KG1 (cell line): Measurements from ENCODE around the gene HNRNPM.
"Not testable (repeated sequence)": the region's sequence is repeated elsewhere in the genome, so short reads cannot be mapped to it uniquely, and the experiment has no call there.

Experiments used
- DNase-seq: peaks from one replicate; lab custom pipeline; 2025; lab: John Stamatoyannopoulos, UW

Gene HNRNPM

DNA sequence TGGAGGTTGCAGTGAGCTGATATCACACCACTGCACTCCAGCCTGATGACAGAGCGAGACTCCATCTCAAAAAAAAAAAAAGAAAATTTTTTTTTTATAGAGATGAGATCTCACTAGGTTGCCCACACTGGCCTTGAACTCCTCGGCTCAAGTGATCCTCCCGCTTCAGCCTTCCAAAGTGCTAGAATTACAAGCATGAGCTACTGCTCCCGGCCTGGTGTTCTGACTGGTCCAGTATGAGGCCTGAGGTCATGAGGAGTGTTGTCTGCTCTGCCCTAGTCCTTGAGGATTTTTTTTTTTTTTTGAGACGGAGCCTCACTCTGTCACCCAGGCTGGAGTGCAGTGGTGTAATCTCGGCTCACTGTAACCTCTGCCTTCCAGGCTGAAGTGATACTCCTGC lies 19.4 kb upstream of the HNRNPM start:
- DNase-seq: not testable (repeated sequence)

DNA sequence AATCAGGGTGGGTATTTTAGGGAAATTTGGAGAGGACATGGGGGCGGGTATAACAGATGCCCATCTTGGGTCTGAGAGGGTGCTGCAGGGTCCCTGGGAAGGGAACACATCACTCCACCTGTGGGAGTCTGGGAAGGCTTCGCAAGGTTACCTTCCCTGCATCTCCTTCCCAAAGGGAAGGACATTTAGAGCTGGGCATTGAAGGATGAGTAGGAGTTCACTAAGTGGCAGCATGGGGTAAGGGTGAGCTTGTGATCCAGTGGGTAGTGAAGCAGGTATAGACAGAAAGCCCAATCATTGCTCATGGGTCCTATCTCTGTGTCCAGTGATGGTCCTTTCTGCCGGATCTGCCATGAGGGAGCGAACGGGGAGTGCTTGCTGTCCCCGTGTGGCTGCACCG lies 18.5 kb upstream of the HNRNPM start:
- DNase-seq: no peak

DNA sequence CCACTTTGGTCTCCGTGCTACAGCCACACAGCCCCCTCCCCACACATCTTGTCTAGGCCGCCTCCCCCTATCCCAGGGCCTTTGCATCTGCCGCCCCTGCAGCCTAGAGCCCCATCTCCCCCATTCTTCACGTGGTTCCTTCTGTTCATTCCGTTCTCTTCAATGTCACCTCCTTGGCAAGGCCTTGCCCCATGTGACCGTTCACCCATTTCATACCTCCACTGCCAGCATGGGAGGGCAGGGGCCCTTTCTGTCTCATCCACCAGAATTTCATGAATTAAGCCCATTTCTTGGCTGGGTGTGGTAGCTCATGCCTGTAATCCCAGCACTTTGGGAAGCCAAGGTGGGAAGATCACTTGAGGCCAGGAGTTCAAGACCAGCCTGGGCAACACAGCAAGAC lies 15.7 kb upstream of the HNRNPM start:
- DNase-seq: no peak

DNA sequence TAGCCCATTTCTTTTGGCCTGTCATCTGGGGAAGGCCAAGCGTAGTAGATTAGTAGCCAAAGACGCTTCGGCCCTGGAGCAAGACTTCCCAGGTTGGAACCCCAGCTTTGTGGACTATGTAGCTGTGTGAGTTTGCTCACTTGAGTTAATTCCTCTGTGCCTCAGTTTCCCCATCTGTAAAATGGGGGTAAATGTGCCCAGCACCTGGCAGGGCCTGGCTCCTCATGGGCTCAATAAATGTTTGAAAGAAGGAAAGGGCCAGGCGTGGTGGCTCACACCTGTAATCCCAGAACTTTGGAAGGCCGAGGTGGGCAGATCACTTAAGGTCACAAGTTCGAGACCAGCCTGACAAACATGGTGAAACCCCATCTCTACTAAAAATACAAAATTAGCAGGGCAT lies 14.9 kb upstream of the HNRNPM start:
- no peak for DNase-seq

DNA sequence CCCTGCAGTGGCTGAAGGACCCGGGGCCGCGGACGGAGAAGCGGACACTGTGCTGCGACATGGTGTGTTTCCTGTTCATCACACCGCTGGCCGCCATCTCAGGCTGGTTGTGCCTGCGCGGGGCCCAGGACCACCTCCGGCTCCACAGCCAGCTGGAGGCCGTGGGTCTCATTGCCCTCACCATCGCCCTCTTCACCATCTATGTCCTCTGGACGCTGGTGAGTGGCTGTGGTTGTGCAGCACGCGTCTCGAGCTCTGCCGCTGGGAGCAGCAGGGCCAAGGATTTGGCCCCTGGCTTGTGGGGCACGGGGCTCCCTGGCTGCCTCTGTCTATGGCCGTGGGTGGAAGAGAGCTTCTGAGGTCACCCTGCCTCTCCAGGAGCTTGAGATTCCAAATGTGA lies 14.1 kb upstream of the HNRNPM start:
- DNase-seq: no peak

DNA sequence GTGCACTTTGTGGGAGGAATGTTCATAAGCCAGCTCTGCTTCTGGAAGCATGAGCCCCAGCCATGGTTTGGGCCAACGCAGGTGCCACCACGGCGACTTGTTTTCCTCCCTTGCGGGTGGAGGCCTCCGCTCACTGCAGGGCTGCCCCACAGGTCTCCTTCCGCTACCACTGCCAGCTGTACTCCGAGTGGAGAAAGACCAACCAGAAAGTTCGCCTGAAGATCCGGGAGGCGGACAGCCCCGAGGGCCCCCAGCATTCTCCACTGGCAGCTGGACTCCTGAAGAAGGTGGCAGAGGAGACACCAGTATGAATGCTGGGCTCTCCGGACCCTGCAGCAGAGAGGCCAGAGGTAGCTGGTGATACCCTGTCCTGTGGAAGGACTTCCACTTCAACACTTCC lies 6.5 kb upstream of the HNRNPM start:
- DNase-seq: no peak

DNA sequence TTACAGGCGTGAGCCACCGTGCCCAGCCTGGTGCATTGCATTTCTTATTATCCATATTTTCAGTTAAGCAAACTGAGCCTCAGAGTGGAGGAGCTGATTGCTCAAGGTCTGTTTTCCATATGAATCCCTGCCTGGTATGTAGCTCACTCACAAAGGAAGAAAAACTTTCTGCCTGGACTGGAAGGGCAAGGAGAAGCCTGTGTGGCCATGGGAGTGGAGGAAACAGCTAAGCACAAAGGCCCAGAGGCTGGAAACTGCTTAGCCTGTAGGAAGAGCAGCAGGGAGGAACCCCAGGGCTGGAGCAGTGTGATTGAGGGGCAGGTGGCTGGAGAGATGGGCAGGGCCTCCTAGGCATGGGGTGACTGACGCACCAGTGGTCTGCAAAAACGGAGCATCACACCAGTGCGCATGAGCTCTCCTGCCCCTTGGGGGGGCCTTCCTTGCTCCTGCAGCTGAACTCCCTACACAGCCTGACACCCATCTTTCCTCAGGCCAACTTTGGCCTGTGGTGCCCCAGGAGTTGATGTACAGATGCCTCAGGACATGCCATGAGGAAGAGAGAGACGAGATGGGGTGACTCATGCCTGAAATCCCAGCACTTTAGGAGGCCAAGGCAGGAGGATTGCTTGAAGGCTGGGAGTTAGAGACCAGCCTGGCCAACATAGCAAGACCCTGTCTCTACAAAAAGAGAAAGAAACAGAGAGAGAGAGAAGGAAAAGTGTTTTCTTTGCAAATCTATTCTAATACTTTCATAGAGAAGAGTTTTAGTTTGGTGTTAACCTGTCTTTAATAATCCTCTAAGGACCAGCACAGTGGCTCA lies 2.8 kb upstream of the HNRNPM start:
- no peak for DNase-seq

DNA sequence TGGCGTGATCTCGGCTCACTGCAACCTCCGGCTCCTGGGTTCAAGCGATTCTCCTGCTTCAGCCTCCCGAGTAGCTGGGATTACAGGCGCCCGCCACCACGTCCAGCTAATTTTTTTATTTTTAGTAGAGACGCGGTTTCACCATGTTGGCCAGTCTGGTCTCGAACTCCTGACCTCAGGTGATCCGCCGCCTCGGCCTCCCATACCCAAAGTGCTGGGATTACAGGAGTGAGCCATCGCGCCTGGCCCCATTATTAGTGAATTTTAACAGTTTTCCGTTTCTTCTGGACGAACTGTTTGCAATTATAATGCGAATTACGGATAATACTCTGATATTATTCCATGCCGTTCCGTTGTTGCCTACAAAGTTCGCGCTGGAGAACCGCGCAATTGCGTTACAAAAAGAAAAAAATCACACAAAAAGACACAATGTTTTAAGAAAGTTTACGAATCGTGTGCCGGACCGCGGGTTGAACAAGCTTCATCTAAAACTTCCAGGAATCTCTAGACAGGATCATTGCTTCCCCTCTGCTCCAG lies 567 bp upstream of the HNRNPM start:
- DNase-seq: not testable (repeated sequence)

DNA sequence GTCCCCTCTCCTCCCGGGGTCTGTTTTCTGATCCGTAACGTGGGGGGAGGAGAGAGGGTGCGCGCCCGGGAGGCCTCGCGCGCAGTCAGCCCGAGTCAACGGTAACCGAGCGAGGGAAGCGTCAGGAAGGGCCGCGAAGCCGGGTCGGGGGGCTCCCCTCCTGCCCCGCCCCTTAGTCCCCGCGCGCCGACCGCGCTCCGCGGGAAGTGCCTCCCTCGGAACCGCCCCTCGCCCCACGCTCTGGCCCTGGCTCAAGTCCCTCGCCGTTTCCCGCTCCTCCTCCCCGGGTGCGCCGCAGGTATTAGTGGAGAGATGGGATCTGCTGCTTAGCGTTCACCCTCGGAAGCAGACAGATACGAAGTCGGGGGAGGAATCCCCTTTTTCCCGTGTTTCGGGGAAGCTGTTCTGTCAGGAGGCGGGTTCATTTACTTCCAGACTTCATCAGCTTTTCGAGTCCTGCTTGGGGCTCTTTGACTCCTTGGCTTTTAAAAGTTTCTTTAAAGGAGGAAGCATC lies 770 bp downstream of the HNRNPM start:
- DNase-seq: no peak

DNA sequence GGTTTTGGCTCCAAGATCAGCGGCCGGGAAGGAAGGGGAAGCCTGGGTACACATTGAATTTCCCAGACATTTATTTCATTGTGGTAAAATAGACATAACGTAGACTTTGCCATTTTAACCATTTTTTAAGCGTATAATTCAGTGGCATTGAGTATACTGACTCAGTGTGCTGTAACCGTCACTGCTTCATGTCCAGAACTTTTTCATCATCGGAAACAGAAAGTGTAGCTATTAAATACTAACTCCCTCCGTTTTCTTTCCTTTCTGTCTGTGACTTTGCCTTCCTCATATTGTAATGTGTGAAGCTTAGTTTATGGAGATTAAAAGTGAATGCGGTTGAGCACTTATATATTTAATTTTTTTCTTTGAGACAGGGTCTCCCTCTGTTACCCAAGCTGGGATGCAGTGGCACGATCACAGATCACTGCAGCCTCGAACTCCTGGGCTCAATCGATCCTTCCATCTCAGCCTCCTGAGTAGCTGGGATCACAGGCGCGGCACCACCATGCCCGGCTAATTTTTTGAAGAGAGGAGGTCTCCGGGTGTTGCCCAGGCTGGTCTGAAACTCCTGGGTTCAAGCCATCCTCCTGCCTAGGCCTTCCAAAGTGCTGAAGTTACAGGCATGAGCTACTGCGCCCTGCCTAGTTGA lies 1.4 kb downstream of the HNRNPM start:
- DNase-seq: no peak

DNA sequence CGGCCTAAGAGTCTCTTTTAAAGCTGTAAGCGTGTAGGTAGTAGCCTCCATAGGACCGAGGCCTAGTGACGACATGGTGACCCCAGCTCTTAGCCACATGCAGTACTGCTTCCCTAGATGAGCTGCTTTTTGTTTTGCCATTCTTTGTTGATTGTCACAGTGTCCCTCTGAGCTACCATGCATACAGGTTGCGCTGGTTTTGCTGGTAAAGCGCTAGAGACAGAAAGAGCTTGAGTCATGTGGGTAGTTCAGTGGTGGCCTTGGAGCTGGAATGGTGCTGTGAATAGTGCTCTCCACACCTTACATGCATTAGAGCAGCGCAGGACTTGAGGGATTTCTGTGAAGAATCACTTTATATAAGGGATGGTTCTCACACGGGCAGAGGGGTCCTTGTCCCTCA lies 5.1 kb downstream of the HNRNPM start:
- DNase-seq: no peak

DNA sequence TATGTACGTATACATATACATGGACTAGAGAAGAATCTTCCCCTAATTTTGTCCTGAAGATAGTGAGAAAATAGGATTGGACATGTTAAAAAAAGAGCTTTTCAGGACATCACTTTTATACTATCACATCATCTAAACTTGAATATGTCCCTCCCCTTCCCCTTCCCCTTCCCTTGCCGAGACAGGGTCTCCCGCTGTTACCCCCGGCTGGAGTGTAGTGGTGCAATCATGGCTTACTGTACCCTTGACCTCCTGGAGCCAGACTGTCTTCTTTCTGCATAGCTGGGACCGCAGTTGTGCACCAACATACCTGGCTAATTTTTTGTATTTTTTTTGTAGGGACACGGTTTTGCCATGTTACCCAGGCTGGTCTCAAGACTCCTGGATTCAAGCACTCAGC lies 6.6 kb downstream of the HNRNPM start:
- DNase-seq: no peak

DNA sequence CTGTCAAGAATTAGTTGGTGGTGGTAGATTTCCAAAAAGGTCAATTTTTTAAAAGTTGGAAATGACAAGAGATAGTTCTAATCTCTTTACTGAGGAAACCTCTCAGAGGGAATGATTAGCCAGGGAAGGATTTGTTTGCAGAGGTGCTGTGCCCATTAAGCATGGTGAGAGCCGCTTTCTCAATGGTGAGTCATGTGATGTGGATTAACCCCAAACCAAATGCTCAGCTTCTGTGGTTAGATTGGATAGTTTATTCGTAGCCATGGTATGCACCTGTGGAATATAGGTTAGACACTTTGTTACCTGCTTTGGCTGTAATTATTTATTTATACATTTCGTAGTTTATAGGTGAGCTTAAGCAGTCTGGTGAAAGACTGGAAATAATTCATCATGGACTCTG lies 7.1 kb downstream of the HNRNPM start:
- DNase-seq: no peak

DNA sequence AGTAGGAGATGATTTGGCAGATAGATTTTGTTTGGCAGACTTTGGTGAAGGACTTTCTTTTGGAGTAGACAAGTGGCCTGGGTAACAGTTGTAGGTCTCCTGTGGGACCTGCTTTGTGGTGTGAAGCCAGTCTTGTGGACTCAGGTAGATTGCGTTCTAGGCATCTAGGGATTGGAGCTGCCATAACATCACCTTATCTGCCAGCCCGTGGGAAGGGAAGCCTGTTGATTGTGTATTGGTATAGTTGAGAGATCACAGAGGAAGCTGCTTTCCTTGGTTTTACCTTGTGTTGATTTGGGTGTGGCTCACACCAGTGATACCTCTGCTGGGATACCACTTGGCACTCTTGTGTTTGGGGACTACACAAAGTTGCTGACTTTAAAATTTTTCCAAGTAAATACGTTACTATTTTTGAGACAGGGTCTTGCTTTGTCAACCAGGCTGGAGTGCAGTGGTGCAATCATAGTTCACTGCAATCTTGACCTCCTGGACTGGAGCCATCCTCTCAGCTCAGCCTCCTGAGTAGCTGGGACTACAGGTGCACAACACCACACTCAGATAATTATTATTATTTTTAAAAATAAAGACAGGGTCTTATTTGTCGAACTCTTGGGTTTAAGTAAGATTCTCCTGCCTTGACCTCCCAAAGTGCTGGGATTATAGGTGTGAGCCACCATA lies 7.8 kb downstream of the HNRNPM start:
- no peak for DNase-seq

DNA sequence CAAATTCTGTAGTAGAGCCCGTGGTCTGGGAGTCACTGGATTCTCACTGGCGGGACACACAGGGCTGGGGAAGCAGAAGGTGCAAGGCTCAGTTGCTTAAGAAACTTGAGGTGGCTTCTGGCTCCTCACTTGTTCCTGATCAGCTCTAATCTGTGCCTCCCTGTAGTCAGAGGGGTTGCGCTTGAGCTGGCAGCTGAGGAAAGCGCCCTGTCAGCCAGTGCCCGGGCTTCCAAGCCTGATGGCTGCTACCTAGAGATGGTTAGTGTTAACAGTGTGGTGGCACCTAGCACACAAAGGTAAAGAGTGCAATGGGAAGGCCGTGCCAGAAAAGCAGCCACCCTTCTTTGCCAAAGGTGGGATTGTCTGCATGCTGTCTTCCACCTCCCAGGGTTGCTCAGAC lies 8.8 kb downstream of the HNRNPM start:
- no peak for DNase-seq

DNA sequence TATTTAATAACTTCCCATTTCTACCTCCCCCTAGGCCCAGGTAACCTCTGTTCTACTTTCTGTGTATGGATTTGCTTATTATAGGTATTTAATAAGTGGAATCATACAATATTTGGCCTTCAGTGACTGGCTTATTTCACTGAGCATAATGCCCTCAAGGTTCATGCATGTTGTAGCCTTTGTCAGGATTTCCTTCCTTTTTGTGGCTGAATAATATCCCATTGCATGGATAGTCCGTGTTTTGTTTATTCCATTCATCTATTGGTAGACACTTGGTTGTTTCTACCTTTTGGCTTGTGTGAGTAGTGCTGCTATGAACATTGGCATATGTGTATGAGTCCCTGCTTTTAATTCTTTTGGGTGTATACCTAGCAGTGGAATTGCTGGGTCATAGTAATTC lies 9.4 kb downstream of the HNRNPM start:
- DNase-seq: no peak

DNA sequence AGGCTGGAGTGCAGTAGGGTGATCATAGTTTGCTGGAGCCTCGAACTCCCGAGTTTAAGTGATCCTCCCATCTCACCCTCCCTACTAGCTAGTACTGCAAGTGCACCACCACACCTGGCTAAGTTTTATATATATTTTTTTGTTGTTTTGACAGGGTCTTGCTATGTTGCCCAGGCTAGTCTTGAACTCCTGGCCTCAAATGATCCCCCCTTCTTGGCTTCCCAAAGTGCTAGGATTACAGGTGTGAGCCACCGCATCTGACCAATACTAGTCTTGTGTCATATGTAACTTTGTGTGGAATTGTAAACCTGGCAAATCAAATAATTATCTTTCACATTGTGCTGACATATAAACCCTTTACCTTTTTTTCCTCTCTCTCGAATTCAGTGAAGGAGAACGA lies 10.2 kb downstream of the HNRNPM start:
- DNase-seq: no peak

DNA sequence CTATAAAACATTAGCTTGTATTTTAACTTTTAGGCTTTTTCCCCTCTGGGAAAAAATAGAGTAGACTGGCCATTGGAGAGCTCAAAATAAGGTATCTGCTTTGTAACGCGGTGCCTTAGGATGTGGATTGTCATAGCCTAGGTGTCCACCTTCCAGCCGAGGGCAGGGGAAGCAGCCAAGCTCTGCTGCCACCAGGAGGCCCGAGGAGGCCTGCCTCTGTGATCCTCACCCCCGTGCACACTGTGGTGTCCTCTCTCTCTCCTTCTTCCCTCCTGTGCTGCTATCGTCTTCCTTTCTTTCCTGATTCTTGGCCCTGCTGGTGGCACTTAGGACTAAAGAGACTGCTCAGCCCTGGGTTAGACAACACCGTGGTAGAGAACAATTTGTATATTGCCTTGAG lies 11.3 kb downstream of the HNRNPM start:
- DNase-seq: no peak

DNA sequence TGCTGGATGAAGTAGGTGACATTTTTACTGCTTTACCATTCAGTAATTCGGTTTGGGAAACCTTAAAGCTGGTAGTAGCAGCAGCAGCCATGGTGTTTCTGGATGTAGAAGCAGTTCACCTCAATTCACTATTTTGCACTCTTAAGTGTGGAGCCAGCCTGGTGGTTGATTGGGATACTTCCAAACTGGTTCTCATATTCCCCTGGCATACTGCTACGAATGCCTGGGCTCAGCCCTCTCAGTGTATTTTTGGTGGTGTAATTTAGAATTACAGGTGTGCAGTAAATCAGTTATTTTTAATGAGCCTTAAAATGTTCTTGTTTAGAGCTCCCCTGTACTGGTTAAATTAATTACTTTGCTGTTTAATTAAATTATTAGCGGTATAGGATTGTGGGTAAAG lies 12.4 kb downstream of the HNRNPM start:
- DNase-seq: no peak

DNA sequence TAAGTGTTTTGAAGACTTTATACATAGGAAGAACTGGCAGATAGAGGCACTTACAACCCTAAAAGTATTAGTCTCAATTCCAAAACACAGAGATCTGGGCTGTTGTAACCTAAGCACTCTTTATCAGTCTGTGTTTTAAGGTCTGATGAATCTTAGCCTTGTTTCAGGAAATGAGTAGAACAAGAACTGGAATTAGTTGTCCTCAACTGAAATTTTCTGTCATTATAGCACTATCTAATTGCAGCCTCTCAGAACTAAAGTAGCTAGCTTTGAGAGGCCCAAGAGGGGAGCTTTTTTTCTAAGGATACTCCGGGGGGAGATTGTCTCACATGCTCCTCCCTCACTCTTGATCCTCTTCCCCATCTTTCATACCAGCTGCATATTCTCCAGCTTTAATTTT lies 13.1 kb downstream of the HNRNPM start:
- DNase-seq: no peak

DNA sequence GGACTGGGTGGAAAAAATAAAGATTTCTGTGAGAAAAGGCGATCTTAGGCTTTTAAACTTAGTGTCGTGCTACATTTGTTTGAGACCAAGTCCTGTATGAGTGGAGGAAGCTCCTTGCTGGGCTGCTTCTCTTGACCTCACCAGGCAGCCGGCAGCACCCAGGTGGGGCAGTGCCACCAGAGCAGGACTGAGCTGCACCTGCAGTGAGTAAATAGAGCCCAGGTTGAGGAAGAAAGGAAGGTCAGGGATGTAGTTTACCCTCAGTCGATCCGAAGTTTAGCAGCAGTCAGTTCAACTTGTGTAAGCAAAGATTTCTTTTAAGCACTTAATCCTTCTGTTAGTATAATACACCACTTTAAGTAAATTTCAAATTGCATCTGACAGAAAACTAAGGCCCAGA lies 13.6 kb downstream of the HNRNPM start:
- no peak for DNase-seq

DNA sequence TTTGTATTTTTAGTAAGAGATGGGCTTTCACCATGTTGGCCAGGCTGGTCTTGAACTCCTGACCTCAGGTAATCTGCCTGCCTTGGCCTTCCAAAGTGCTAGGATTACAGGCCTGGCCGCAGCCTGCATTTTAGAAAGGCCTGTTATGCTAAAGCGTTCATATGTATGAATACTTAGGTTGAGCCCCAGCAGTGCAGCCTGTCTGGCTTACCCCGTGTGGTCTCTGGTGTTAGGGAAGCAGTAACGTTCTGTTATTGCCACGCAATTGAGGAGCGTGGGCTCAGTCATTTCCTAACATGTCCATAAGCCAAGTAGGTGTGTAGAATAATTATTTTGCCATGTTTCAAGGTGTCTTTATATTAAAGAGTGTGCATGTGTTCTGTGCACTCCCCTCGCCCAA lies 14.3 kb downstream of the HNRNPM start:
- no peak for DNase-seq
